ENCODE data around the gene AKAP13.

DNA sequence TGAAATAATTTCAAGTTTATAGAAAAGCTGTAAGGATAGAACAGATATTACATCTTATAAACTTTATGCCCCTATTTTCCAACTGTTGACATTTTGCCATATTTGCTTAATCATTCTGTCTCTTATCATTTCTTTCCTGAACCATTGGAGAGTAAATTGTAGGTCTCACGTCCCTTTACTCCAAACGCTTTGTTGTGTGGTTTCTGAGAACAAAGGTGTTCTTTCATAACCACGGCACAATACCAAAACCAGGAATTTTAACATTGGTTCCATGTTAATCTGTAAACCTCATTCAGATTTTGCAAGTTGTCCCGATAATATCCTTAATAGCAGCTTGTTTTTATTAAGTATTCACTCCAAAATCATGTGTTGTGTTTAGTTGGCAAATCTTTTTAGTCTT lies 134.8 kb downstream of the AKAP13 start:
- TF ChIP-seq CTCF (IDR thresholded peaks at IDR 0.05) (no peak), EZH2 (IDR thresholded peaks at IDR 0.05; ENCODE audit: borderline replicate concordance, insufficient read depth, low read depth, low read length, poor library complexity, severe bottlenecking) (no peak)

All from B cell (primary cell).